GM18909 (cell line): ENCODE data around the gene DSPP.
"Not testable (repeated sequence)": the region's sequence is repeated elsewhere in the genome, so short reads cannot be mapped to it uniquely, and the experiment has no call there.

Experiments
- ATAC-seq: cut with Tn5 transposase; IDR thresholded peaks from one replicate; pipeline ENCODE4 v1.9.1; 2021; ENCODE audit warnings: mild to moderate bottlenecking; ENCODE audit not compliant: unreplicated experiment, poor library complexity

The DSPP gene

GRCh38 chr4:87608229-87608628 lies at the start of gene DSPP:
Gene DSPP (plus strand): TSS chr4:87608529. CDS start chr4:87610909, 2,380 bp downstream.
- no peak for ATAC-seq

GRCh38 chr4:87559090-87559837 lies 49.1 kb upstream of the DSPP start:
- ATAC-seq, result peak; percentile 100

DNA sequence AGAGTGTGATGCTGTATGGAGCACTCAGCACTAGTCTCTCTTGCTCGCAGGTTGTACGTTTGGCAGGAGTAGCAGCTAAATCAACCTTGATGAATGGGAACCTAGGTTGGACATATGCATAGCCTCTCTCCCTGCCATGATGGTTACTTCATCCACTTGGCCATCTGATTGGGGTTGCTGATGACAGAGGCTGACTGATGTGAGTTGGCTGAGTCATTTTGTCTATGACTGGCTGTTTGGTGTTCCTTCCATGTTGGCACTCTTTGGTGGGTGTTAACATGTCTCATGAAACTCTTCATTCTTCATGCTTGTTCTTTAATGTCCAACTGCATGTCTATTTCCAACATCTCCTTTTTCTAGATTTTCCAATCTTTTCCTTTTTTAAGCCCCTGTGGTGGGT lies 47.5 kb upstream of the DSPP start:
- ATAC-seq, result no peak

DNA sequence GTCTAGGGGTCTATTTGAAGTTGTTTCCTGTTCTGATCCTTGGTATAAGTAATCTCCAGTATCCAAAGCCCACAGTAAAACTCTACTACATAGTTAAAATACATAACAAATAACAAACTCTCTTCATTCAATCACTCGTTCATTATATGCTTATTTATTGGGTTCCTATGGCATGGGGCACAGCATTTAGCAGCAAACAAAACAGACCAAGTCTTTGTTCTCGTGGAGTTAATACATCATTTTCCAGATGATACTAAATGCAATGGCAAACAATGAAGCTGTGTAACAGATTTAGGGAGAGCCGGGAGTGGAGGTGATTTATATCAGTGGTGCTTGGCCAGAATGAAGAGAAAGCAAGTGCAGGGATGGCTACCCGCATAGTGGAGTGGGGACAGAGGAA lies 42.6 kb upstream of the DSPP start:
- no peak for ATAC-seq

GRCh38 chr4:87566276-87566675 lies 42.1 kb upstream of the DSPP start:
- ATAC-seq, result no peak

DNA sequence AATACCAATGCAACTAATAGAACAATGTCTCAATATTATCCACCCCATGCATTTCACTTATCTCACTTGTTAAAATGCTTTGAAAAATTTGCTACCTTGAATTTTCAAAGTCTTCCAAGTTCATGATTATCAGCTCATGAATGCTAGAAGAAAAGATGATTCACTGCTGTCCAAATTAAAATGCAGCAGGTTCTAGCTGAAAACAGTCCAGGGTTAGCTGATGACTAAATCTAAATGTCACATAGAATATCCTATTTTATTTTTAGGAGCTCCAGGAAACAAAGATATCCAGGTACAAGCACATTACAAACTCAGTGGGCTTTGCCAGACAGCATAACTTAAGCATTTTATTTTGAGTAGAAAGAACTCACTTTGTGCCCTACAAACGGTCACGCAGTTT lies 41.1 kb upstream of the DSPP start:
- ATAC-seq, result no peak

- no peak for ATAC-seq
These were observed 38.0 kb upstream of the DSPP start for GRCh38 chr4:87570290-87570805.

- ATAC-seq, result not testable (repeated sequence)
These were observed 34.0 kb upstream of the DSPP start for GRCh38 chr4:87574376-87574775.

GRCh38 chr4:87574996-87575395 lies 33.3 kb upstream of the DSPP start:
- ATAC-seq, result no peak

DNA sequence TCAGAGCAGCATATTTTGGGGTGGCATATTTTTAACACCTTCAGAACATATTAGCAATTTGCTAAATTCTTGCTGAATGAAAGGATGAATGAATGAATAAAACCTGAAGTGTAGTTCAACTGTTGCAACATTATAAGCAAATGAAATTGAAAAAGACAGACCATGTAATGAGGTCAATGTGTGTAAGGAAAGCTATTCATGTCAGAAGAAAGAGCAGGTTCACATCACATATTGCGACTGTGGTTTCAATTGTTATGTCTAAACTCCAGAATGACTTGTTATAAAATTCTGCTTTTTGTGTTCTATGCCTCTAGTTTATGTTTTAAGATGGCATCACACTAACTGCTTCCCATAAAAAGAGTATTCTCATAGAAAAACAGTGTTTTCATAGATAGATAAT lies 32.9 kb upstream of the DSPP start:
- ATAC-seq, result no peak

DNA sequence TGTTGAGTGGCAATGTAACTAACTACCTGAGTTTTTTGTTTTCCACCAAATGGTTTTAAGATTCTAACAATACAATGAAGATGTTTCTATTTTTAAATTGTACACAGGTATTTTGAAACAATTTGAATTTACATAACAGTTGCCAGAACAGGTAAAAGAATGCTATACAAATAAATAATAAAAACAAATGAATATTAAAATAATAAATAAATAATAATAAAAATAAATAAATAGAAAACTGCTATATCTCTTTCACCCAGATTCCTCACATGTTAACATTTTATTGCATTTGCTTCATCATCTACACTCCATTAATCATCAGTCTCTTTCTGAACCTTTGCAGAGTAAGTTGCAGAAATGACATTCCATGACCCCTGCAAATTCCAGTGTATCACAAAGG lies 32.3 kb upstream of the DSPP start:
- no peak for ATAC-seq

- ATAC-seq, result no peak
These were observed 28.9 kb upstream of the DSPP start for GRCh38 chr4:87579478-87579877.

DNA sequence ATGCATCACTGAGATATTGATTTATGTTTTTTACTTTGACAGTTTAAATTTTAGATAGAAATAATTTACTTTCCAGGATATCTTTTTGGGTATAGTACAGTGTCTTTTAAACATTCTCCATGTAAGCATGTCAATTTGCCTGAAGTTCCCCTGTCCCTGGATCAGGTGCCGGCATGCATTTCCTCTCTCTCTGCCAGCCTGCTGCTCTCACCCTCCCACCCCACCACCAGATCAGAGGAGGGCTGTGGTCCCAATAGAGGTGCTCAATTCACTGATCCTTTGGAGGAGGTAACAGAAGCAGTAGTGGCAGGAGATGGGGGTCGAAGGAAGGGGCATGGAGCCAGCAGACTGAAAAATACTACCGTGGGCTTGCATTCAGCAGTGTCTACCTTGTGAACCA lies 28.3 kb upstream of the DSPP start:
- ATAC-seq, result no peak

DNA sequence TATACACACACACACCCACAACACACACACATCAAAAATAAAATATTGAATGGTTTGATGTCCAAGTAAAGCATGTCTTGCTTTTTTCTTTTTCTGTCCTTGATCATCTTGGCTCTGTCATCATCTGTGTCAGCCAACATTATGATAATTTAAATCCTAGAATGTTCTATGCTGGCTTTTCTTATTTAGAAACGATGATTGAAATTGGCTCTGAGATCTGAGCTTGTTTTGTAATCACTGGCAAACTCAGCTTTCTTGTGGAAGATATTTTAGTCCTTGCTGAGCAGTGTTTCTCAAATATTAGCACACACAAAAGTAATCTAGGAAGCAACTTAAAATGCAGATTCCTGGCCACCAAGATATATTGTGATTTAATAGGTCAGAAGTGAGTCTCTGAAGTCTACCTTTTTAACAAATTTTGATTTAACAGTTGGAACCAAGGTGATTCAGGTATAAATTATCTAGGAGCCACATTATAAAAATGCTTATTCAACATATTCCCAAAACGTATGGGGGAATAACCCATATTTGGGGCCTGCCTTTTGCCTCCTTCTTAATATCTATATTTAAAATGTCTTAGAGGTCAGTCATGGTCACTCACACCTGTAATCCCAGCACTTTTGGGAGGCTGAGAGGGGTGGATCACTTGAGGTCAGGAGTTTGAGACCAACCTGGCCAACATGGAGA lies 24.0 kb upstream of the DSPP start:
- ATAC-seq, result no peak

GRCh38 chr4:87589531-87589930 lies 18.8 kb upstream of the DSPP start:
- no peak for ATAC-seq

GRCh38 chr4:87592124-87592523 lies 16.2 kb upstream of the DSPP start:
- no peak for ATAC-seq

DNA sequence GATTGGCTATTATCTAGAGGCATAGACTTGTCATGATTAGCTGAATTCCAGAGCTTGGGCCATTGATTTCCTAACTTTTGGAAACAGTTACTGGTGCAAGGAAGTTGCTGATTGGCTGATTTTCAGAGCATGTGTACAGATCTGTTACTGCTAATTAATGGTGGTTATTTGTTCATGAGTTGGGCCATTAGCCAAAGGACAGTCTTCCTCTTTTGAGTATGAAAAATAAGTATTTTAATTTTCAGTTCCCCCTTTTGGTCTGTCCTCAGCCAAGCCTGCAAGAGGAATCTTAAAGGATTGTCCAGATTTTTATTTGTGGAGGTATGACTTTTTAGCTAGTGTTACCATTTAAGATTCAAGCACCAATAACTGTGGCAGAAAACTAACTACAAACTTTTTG lies 7.0 kb upstream of the DSPP start:
- ATAC-seq, result no peak

GRCh38 chr4:87614292-87614890 lies 6.1 kb downstream of the DSPP start:
- no peak for ATAC-seq

GRCh38 chr4:87616268-87616667 lies 7.9 kb downstream of the DSPP start:
- no peak for ATAC-seq

DNA sequence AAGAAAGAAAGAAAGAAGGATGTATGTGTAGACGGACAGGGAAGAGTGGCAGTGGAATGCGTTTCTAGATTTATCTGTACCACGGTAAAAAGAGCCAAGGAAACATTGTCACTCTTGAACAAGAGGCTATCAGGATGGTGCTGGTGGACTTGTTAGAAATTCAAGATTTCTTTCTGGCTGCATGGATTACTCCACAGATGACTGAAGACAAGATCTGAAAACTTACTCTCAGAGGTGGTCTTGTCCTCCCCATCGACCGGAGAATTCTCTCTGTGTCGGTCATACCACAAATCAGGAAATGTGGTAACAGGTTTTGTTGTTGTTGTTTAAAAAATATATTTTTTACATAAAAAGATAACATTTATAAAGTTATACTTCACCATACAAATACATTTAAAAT lies 11.8 kb downstream of the DSPP start:
- no peak for ATAC-seq

DNA sequence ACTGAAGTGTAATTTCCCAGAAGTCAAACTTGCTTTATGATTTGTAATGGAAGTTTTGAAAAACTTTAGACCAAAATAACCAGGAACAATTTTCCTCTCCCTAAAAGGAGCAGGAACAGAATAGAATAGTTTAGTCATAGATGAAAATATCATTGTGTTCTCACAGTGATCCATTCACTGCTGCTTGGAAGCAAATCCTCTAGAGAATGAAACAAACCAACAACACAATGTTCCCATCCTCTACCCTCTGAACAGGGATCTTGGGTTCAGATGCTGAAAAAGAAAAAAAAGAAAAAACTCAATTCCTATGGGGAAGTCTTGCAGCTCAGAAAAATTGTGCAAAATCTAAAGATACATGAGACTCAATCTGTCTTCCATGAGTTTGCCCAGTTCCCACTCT lies 12.2 kb downstream of the DSPP start:
- no peak for ATAC-seq
